Osteocyte (in vitro differentiated cells): ENCODE results near the gene RET. TPM values are rescaled to one million over a fixed set of nuclear protein-coding genes. Genes with fewer than 3 reads are reported as not detected.

Source experiments
- DNase-seq: peaks from one replicate; pipeline ENCODE4 v3.0.0; 2021; ENCODE audit warnings: mixed read lengths; ENCODE audit not compliant: unreplicated experiment; ENCODE audit errors: extremely low spot score
- H3K27ac Mint-ChIP-seq: one replicate; pipeline ENCODE4 v1.8.0; 2021; ENCODE audit warnings: mild to moderate bottlenecking, mixed read lengths; ENCODE audit not compliant: unreplicated experiment
- H3K27me3 Mint-ChIP-seq: one replicate; pipeline ENCODE4 v1.8.0; 2021; ENCODE audit warnings: mixed read lengths; ENCODE audit not compliant: unreplicated experiment
- H3K36me3 Mint-ChIP-seq: one replicate; pipeline ENCODE4 v1.8.0; 2021; ENCODE audit warnings: mixed read lengths; ENCODE audit not compliant: unreplicated experiment
- H3K4me1 Mint-ChIP-seq: one replicate; pipeline ENCODE4 v1.8.0; 2021; ENCODE audit warnings: mixed read lengths; ENCODE audit not compliant: unreplicated experiment
- H3K4me3 Mint-ChIP-seq: one replicate; pipeline ENCODE4 v1.8.0; 2021; ENCODE audit warnings: mild to moderate bottlenecking, moderate library complexity, mixed read lengths; ENCODE audit not compliant: unreplicated experiment
- H3K9me3 Mint-ChIP-seq: one replicate; pipeline ENCODE4 v1.8.0; 2021; ENCODE audit warnings: mixed read lengths; ENCODE audit not compliant: unreplicated experiment
- total RNA-seq: library from RNA; stranded (reverse); gene quantifications from 2 replicates; pipeline ENCODE4 v1.2.1, GENCODE V29; 2021
- TF ChIP-seq, protein P1 (sequence below): fragments of 200-600 bp; sonication (generic); IDR thresholded peaks from 2 replicates; pipeline ENCODE4 v1.5.0; 2021; ENCODE audit warnings: antibody characterized with exemption, mild to moderate bottlenecking, moderate library complexity

RET gene
- total RNA-seq, 1 donor from 2014 or later, result 0.43 TPM

DNA sequence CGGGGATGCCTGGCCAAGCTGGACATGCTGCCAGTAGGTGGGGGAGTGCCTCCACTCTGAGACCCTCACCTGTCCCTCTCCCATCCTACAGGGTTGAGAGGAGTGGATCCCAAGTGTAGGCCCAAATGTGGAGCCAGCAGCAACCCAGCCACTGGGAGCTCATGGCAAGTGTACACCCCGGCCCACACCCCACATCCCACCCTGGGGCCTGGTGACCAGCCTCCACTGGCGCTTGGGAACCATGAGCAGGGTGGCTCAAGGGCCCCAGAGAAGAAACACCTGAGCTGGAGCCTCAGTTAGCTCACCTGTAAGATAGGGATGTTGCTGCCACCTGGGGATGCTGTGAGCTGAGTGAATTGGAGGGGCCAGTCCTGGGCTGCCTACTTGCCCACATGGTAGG lies 10.4 kb upstream of the RET start:
- DNase-seq, result no peak
- Mint-ChIP-seq H3K27ac (no peak overlapping the region), H3K9me3 (no peaks in the 10 kb centered on the region), H3K27me3 (no peaks in the 10 kb centered on the region), H3K4me3 (no peak overlapping the region), H3K36me3 (no peaks in the 10 kb centered on the region), H3K4me1 (no peaks in the 10 kb centered on the region)
- TF ChIP-seq, protein P1, sequence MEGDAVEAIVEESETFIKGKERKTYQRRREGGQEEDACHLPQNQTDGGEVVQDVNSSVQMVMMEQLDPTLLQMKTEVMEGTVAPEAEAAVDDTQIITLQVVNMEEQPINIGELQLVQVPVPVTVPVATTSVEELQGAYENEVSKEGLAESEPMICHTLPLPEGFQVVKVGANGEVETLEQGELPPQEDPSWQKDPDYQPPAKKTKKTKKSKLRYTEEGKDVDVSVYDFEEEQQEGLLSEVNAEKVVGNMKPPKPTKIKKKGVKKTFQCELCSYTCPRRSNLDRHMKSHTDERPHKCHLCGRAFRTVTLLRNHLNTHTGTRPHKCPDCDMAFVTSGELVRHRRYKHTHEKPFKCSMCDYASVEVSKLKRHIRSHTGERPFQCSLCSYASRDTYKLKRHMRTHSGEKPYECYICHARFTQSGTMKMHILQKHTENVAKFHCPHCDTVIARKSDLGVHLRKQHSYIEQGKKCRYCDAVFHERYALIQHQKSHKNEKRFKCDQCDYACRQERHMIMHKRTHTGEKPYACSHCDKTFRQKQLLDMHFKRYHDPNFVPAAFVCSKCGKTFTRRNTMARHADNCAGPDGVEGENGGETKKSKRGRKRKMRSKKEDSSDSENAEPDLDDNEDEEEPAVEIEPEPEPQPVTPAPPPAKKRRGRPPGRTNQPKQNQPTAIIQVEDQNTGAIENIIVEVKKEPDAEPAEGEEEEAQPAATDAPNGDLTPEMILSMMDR, result no peak

GRCh38 chr10:43067391-43068135 lies 9.3 kb upstream of the RET start:
- H3K4me1 Mint-ChIP-seq, result no peaks in the 10 kb centered on the region
- H3K36me3 Mint-ChIP-seq, result no peaks in the 10 kb centered on the region
- no peak overlapping the region for H3K27ac Mint-ChIP-seq
- no peak overlapping the region for H3K4me3 Mint-ChIP-seq
- TF ChIP-seq, protein P1, result no peak
- no peak for DNase-seq
- H3K27me3 Mint-ChIP-seq, result peaks cover 2% of the 10 kb centered on the region
- H3K9me3 Mint-ChIP-seq, result no peaks in the 10 kb centered on the region

DNA sequence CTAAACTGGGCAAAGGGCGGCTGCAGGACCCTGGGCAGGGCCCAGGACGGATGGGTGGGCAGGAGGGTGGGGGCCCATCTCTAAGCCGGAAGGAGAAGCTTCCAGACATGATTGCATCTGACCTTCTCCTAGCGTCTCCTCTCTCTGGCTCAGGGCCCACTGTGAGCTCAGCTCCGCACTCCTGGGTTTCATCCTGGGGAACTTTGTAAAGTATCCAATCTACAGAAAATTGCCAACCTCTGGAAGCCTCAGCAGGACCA lies 8.8 kb upstream of the RET start:
- no peaks in the 10 kb centered on the region for H3K9me3 Mint-ChIP-seq
- no peaks in the 10 kb centered on the region for H3K36me3 Mint-ChIP-seq
- no peaks in the 10 kb centered on the region for H3K4me1 Mint-ChIP-seq
- DNase-seq, result no peak
- no peak overlapping the region for H3K27ac Mint-ChIP-seq
- TF ChIP-seq, protein P1, result no peak
- peaks cover 4% of the 10 kb centered on the region for H3K27me3 Mint-ChIP-seq
- H3K4me3 Mint-ChIP-seq, result no peak overlapping the region

DNA sequence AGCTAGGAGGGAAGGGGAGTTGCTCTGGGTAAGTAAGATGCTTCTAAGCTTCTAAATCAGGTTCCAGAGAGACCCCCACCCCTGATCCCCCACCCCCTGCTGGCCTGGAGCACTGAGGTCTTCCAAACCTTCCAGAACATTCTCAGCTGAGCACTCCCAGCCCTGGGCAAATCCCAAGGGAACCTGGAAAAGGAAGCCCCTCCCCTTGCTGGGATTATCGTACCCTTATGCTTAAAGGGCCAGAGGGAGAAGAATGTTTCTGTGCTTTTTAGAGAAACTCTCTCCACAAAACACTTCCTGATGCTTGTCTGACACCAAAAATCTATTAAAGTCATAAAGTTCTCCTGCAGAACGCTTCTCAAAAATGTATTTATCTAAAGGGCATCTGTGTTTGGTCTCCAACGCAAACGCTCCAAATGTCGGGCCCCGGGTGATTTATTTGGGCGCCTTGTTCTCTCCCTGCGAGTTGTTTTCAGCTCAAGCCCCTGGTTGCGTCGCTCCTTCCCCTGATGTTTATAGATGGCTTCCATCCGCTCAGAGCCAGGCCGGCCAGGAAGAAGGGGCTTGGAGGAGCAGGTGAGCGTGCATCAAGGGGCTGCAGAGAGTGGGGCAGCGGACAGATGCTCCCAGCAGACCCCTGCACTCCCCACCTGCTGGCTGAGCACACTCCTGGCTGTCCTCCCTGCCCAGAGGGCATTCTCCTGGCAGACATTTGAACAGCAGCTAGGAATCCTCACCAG lies 8.2 kb upstream of the RET start:
- no peak for DNase-seq
- H3K36me3 Mint-ChIP-seq, result no peaks in the 10 kb centered on the region
- TF ChIP-seq, protein P1, result no peak
- no peaks in the 10 kb centered on the region for H3K4me1 Mint-ChIP-seq
- no peak overlapping the region for H3K27ac Mint-ChIP-seq
- H3K27me3 Mint-ChIP-seq, result peaks cover 6% of the 10 kb centered on the region
- H3K9me3 Mint-ChIP-seq, result no peaks in the 10 kb centered on the region
- H3K4me3 Mint-ChIP-seq, result no peak overlapping the region

GRCh38 chr10:43069211-43069515 lies 7.7 kb upstream of the RET start:
- peaks cover 9% of the 10 kb centered on the region for H3K27me3 Mint-ChIP-seq
- DNase-seq, result no peak

More at GRCh38 chr10:43069211-43069515, 7.7 kb upstream of the RET start:
- no peaks in the 10 kb centered on the region for H3K36me3 Mint-ChIP-seq
- H3K27ac Mint-ChIP-seq, result no peak overlapping the region
- H3K4me1 Mint-ChIP-seq, result no peaks in the 10 kb centered on the region
- no peaks in the 10 kb centered on the region for H3K9me3 Mint-ChIP-seq
- no peak overlapping the region for H3K4me3 Mint-ChIP-seq
- TF ChIP-seq, protein P1, result no peak
